HG02588 (cell line): ENCODE data around the gene SF3B2.
"Not testable (repeated sequence)": the region's sequence is repeated elsewhere in the genome, so short reads cannot be mapped to it uniquely, and the experiment has no call there.

ENCODE experiments used
- ATAC-seq: cut with Tn5 transposase; IDR thresholded peaks from one replicate; pipeline ENCODE4 v1.9.1; 2021; ENCODE audit warnings: mild to moderate bottlenecking, moderate library complexity; ENCODE audit not compliant: unreplicated experiment

Gene SF3B2

GRCh38 chr11:66016793-66017177 lies 35.4 kb upstream of the SF3B2 start:
- no peak for ATAC-seq

GRCh38 chr11:66017321-66017720 lies 34.8 kb upstream of the SF3B2 start:
- no peak for ATAC-seq

- ATAC-seq, result no peak
These were observed 32.0 kb upstream of the SF3B2 start for GRCh38 chr11:66020212-66020611.

- ATAC-seq, result no peak
These were observed 31.4 kb upstream of the SF3B2 start for GRCh38 chr11:66020618-66021357.

- no peak for ATAC-seq
These were observed 29.6 kb upstream of the SF3B2 start for GRCh38 chr11:66022401-66023185.

- not testable (repeated sequence) for ATAC-seq
These were observed 29.1 kb upstream of the SF3B2 start for GRCh38 chr11:66023186-66023440.

- ATAC-seq, result no peak
These were observed 26.1 kb upstream of the SF3B2 start, which contains the start of gene CATSPER1 for GRCh38 chr11:66026017-66026529. TSS of gene CATSPER1 (minus strand) at chr11:66026479. CDS start at chr11:66026379, 100 bp downstream.

- no peak for ATAC-seq
These were observed 19.0 kb upstream of the SF3B2 start for GRCh38 chr11:66032957-66033735.

GRCh38 chr11:66035653-66036333 lies 16.4 kb upstream of the SF3B2 start:
- no peak for ATAC-seq

GRCh38 chr11:66036334-66036710 lies 15.8 kb upstream of the SF3B2 start:
- ATAC-seq, result no peak

- ATAC-seq, result no peak
These were observed 14.8 kb upstream of the SF3B2 start for GRCh38 chr11:66037327-66037726.

GRCh38 chr11:66039765-66040164 lies 12.4 kb upstream of the SF3B2 start:
- ATAC-seq, result no peak

- no peak for ATAC-seq
These were observed 9.8 kb upstream of the SF3B2 start for GRCh38 chr11:66042227-66042995.

GRCh38 chr11:66042996-66043906 lies 8.9 kb upstream of the SF3B2 start:
- no peak for ATAC-seq

- no peak for ATAC-seq
These were observed 7.4 kb upstream of the SF3B2 start for GRCh38 chr11:66044757-66045156.

GRCh38 chr11:66045177-66045639 lies 7.0 kb upstream of the SF3B2 start:
- ATAC-seq, result no peak

GRCh38 chr11:66046901-66047300 lies 5.3 kb upstream of the SF3B2 start:
- ATAC-seq, result no peak

- ATAC-seq, result no peak
These were observed 4.4 kb upstream of the SF3B2 start for GRCh38 chr11:66047541-66048365.
